GM23248 (cell line): ENCODE data around the gene TEAD1. TPM values are rescaled to one million over a fixed set of nuclear protein-coding genes. Genes with fewer than 3 reads are reported as not detected.
A peak's percentile ranks its signal among the peaks of the same experiment; 100 is the strongest.

Experiments
- DNase-seq: peaks from one replicate; pipeline ENCODE4 v3.0.0-alpha.2; 2015
- H2AFZ ChIP-seq: fragments of 200-600 bp; sonication (generic); 2 replicates; pipeline ENCODE4 v1.6.1; 2016; ENCODE audit warnings: antibody characterized with exemption
- H3F3A ChIP-seq: fragments of 200-600 bp; sonication (generic); 2 replicates; pipeline ENCODE4 v1.6.1; 2016; ENCODE audit warnings: mild to moderate bottlenecking, antibody characterized with exemption, mixed run types; ENCODE audit not compliant: insufficient read depth
- H3K27ac ChIP-seq: fragments of 200-600 bp; sonication (generic); 2 replicates; pipeline ENCODE4 v1.5.1; 2016; ENCODE audit warnings: mild to moderate bottlenecking
- H3K27me3 ChIP-seq: fragments of 200-600 bp; sonication (generic); replicated peaks from 2 replicates; pipeline ENCODE4 v1.6.1; 2016; ENCODE audit warnings: mild to moderate bottlenecking; ENCODE audit not compliant: insufficient read depth
- H3K36me3 ChIP-seq: fragments of 200-600 bp; sonication (generic); 2 replicates; pipeline ENCODE4 v1.6.1; 2016; ENCODE audit warnings: low read depth, mild to moderate bottlenecking
- H3K4me1 ChIP-seq: fragments of 200-600 bp; sonication (generic); 2 replicates; pipeline ENCODE4 v1.6.1; 2016; ENCODE audit warnings: mild to moderate bottlenecking; ENCODE audit not compliant: insufficient read depth
- H3K4me2 ChIP-seq: fragments of 200-600 bp; sonication (generic); one replicate; pipeline ENCODE4 v1.6.1; 2016; ENCODE audit warnings: mild to moderate bottlenecking; ENCODE audit not compliant: unreplicated experiment
- H3K4me3 ChIP-seq: fragments of 200-600 bp; sonication (generic); 2 replicates; pipeline ENCODE4 v1.5.1; 2016; ENCODE audit warnings: mild to moderate bottlenecking
- H3K79me2 ChIP-seq: fragments of 200-600 bp; sonication (generic); 2 replicates; pipeline ENCODE4 v1.6.1; 2016; ENCODE audit warnings: mild to moderate bottlenecking; ENCODE audit not compliant: insufficient read depth
- H3K9ac ChIP-seq: fragments of 200-600 bp; sonication (generic); 2 replicates; pipeline ENCODE4 v1.6.1; 2016; ENCODE audit warnings: mild to moderate bottlenecking
- H3K9me2 ChIP-seq: fragments of 200-600 bp; sonication (generic); 2 replicates; pipeline ENCODE4 v1.6.1; 2016; ENCODE audit warnings: mixed run types, mild to moderate bottlenecking, moderate library complexity; ENCODE audit not compliant: insufficient read depth
- H3K9me3 ChIP-seq: fragments of 200-600 bp; sonication (generic); one replicate; pipeline ENCODE4 v1.6.1; 2017; ENCODE audit warnings: low read depth
- H4K20me1 ChIP-seq: fragments of 200-600 bp; sonication (generic); 2 replicates; pipeline ENCODE4 v1.6.0; 2016; ENCODE audit not compliant: insufficient read depth
- EZH2 ChIP-seq: fragments of 200-600 bp; sonication (generic); IDR thresholded peaks from 2 replicates; pipeline ENCODE4 v1.6.1; 2018; ENCODE audit warnings: antibody characterized with exemption, mild to moderate bottlenecking; ENCODE audit not compliant: insufficient read depth, poor library complexity, severe bottlenecking
- EZH2phosphoT487 ChIP-seq: fragments of 200-600 bp; sonication (generic); IDR thresholded peaks from 2 replicates; pipeline ENCODE4 v1.6.1; 2018; ENCODE audit warnings: antibody characterized with exemption, moderate library complexity, mild to moderate bottlenecking, low read depth; ENCODE audit not compliant: insufficient read depth
- WGBS, 2 experiments: methylation state at CpG; one replicate each; pipeline ENCODE4 v1.1.6; 2015 to 2017; ENCODE audit warnings: low lambda C conversion rate in 2 of 2, low coverage in 1 of 2; ENCODE audit errors: missing lambda C conversion rate in 2 of 2; 5-methylcytosine and 5-hydroxymethylcytosine counted together
- in situ Hi-C: fragments of 300-500 bp; cut with MboI; formaldehyde crosslinking; loops from 2 replicates; pipeline ENCODE4 v1.15.0; 2020
- polyA plus RNA-seq: library from polyadenylated mRNA; unstranded; fragments of >200 nt; fragmentation: Nextera tagmentation; extraction: Ambion mirVana; gene quantifications from 2 replicates; pipeline ENCODE4 v1.2.1, GENCODE V29; 2016
- total RNA-seq: library from RNA; depleted of rRNA; stranded (reverse); fragments of >200 nt; shearing (Covaris generic); gene quantifications from 2 replicates; pipeline ENCODE4 v1.2.3, GENCODE V29; 2014

The TEAD1 gene
- total and polyA plus RNA-seq, 2 experiments from 2014 or later: 52.3 to 144 TPM

DNA sequence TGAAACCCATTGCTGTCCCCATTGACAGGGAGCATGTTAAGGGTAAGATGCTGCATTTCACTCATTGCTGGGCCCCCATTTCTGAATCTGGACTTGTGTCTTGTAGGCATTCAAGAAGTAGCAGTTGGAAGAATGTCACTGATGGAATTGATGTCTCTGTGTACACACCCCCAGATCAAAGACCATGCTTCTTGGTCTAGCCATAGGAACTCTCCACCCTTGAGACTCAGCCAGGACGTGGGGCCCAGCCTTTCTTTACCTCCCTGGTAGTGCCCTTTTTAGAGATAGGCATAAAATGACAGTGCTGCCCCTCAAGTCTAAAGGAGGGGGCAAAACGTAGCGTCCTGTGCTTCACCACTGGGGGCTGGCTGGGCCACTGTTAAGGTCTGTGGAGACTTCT lies 135.1 kb downstream of the TEAD1 start:
- Histone ChIP-seq H3K4me2 (no peak overlapping the region), H2AFZ (no peak overlapping the region), H3K9me2 (no peaks in the 10 kb centered on the region), H3K4me1 (peaks cover 55% of the 10 kb centered on the region), H3K36me3 (no peaks in the 10 kb centered on the region), H3K4me3 (no peak overlapping the region), H4K20me1 (peaks cover 51% of the 10 kb centered on the region), H3K79me2 (peaks cover 99% of the 10 kb centered on the region), H3K27me3 (no peaks in the 10 kb centered on the region), H3K27ac (peak overlapping the region; percentile 21; the same call in 1 of the 2 replicates), H3F3A (peaks cover 44% of the 10 kb centered on the region), H3K9ac (no peak overlapping the region), H3K9me3 (no peaks in the 10 kb centered on the region)
- 89 to 95% methylated on average over 3 of the region's 3 CpGs for WGBS, 2 experiments
- no peak for DNase-seq
- in situ Hi-C loops: no loop called here
- TF ChIP-seq EZH2phosphoT487 (no peak), EZH2 (no peak)

DNA sequence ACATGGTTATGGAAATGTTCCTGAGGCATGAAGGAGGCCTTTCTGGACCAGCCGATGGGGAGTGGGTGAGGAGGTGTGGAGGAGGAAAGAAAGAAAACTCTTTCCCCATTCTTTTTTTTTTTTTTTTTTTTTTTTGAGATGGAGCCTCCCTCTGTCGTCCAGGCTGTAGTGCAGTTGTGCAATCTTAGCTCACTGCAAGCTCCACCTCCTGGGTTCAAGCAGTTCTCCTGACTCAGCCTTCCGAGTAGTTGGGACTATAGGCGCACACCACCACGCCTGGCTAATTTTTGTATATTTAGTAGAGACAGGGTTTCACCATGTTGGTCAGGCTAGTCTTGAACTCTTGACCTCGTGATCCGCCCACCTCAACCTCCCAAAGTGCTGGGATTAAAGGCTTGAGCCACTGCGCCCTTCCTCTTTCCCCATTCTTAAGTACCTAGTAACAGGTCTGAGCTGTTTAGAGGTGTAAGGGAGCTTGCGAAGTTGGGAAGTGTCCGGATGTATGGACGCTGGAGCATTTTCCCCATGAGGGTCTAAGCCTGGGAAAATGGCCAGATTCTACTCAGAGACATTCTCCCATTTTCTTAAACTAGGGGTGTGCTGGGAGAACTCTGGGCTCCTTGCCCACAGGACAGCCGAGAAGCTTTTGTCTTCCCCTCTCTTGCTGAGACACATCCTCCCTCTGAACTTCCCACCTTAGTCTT lies 135.8 kb downstream of the TEAD1 start:
- 60 to 64% methylated on average over 12 of the region's 12 CpGs for WGBS, 2 experiments
- 0 out of 2 replicates have a peak overlapping the region, but pooled peaks have one; percentile 1 for H3K9ac ChIP-seq
- TF ChIP-seq EZH2phosphoT487 (no peak), EZH2 (no peak)
- peaks cover 62% of the 10 kb centered on the region for H3K4me1 ChIP-seq
- H3K4me3 ChIP-seq: no peak overlapping the region
- DNase-seq: peak; percentile 77
- H3F3A ChIP-seq: peaks cover 46% of the 10 kb centered on the region
- in situ Hi-C loops: no loop called here
- no peak overlapping the region for H2AFZ ChIP-seq
- H3K27me3 ChIP-seq: no peaks in the 10 kb centered on the region
- H3K36me3 ChIP-seq: no peaks in the 10 kb centered on the region
- H3K4me2 ChIP-seq: peak overlapping the region; percentile 33
- peaks cover 99% of the 10 kb centered on the region for H3K79me2 ChIP-seq
- H3K9me3 ChIP-seq: no peaks in the 10 kb centered on the region
- no peaks in the 10 kb centered on the region for H3K9me2 ChIP-seq
- H4K20me1 ChIP-seq: peaks cover 48% of the 10 kb centered on the region
- H3K27ac ChIP-seq: peak overlapping the region; percentile 42

DNA sequence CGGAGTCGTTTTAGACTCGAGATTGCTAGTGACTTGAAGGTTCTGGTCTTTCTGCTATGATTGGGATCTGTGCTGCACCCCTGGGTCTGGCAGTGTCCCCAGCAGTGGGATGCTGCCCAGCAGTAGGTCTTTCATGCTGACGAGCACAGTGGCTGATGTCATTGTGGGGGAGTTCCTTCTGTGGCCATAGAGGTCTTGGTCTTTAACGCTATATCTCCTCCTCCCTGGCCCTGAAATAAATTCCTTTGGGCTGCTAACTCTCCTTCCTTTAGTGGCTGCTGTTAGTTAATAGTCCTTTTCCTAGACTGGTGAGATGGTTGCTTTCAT lies 136.3 kb downstream of the TEAD1 start:
- Histone ChIP-seq H3K36me3 (no peaks in the 10 kb centered on the region), H3K9ac (0 out of 2 replicates have a peak overlapping the region, but pooled peaks have one; percentile 1), H3K9me3 (no peaks in the 10 kb centered on the region), H4K20me1 (peaks cover 49% of the 10 kb centered on the region), H3K4me2 (peak overlapping the region; percentile 33), H3K4me3 (no peak overlapping the region), H3K9me2 (no peaks in the 10 kb centered on the region), H3F3A (peaks cover 49% of the 10 kb centered on the region), H3K27me3 (no peaks in the 10 kb centered on the region), H2AFZ (no peak overlapping the region), H3K27ac (peak overlapping the region; percentile 42), H3K79me2 (peaks cover 99% of the 10 kb centered on the region), H3K4me1 (peaks cover 67% of the 10 kb centered on the region)
- TF ChIP-seq EZH2phosphoT487 (no peak), EZH2 (no peak)
- DNase-seq: peak; percentile 67
- in situ Hi-C loops: no loop called here
- WGBS, 2 experiments: 47 to 53% methylated on average over 5 of the region's 5 CpGs

DNA sequence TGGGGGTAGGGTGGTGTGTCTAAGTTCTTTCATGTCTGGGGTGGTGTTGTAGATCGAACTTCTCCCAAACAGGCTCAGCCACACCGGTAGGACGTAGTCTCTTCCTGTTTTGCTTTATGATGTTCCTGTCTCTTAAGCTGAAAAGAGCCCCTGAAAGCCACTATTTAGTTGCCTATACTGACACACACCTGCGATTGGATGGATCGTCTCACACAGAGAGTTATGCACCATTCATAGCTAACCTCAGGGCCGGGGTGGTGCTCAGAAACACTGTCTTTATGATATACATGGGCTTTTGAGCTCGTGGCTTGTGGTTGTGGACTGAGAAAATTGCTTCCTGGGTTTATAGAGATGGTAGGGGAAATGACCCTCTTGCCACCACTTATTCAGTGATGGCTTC lies 137.6 kb downstream of the TEAD1 start:
- Histone ChIP-seq H3F3A (peaks cover 52% of the 10 kb centered on the region), H3K4me2 (no peak overlapping the region), H3K27ac (no peak overlapping the region), H3K9ac (no peak overlapping the region), H4K20me1 (peaks cover 45% of the 10 kb centered on the region), H3K4me3 (no peak overlapping the region), H3K36me3 (no peaks in the 10 kb centered on the region), H3K4me1 (peaks cover 69% of the 10 kb centered on the region), H3K27me3 (no peaks in the 10 kb centered on the region), H2AFZ (no peak overlapping the region), H3K79me2 (peaks cover 99% of the 10 kb centered on the region), H3K9me2 (no peaks in the 10 kb centered on the region), H3K9me3 (no peaks in the 10 kb centered on the region)
- in situ Hi-C loops: no loop called here
- DNase-seq: no peak
- no peak for TF ChIP-seq EZH2
- no peak for TF ChIP-seq EZH2phosphoT487
- 99 to 100% methylated on average over 6 to 7 of the region's 7 CpGs for WGBS, 2 experiments
